ENCODE results near the gene NMNAT3.

The NMNAT3 gene

DNA sequence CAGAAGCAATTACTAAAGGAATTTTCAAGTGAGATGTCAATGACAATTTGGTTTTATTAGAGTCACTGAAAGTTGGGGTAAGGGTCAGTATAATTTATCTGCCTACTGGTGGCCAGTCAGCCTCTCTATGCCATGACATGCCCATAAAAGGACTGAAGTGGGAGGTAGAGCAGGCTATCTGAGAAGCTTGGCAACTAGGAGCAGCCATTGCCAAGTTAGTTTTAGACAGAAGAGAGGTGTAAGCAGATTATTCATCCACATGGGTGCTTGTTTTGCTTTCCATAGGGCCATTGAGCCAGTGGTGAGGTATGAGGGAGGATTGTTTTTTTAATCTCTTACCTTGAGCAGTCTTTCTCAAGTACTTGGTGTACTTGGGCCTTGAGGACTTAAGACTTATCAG, 130.1 kb downstream of the NMNAT3 start:
- DNase-seq (ENCODE audit: low read depth in 2 of 2, low spot score in 1 of 2), result no peak

DNA sequence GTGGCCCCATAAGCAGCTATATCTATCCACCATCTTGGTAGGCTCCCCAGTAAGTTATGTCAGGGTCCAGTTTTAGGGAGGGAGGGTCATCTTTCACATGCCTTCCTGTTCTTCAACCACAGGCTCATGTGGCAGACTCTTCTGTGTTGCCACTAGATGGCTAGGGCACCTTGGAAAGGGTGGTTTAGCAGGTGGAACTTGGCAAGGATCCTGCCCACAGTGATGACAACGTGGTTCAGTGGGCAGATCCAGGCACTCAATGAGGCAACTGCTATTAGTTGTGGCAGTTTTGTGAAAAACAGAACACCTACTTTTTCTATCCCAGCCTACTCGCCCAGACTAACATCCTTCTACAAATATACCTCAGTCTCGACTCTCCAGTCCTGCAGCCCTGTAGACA, 131.0 kb downstream of the NMNAT3 start:
- no peak for DNase-seq (ENCODE audit: low read depth in 2 of 2, low spot score in 1 of 2)

DNA sequence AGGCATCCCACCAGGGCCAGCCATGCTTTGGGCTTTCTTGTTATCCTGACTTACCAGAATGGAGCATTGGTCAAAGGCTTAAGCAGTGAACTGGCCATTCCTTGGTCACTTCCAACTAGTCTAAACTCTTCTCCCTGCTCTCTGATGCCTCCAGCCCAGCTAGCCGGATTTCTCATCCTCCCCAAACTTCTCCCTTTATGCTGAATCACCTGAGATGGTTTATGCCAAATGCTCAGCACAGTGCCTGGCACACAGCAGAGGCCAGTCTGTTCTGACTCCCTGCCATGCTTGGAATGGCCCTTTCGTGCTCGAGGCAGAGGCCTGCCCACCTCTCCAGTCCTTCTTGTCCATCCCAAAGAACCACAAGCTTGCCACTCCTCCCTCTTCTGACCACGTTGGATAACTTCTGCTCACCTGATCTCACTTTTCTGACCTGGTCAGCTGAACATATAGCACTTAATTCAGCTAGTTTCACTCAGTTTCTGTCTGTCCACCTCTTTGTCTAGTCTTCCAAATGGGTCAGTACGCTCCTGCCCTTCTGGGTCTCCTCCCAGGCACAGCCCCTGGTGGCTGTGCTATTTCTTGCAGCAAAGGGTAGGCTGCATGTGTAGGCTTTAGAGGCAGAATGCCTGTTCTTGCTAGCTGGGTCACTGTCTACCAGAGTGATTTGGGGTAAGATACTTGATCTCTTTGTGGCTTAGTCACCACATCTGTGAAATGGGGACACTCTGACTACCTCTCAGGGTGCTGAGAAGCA, 136.1 kb downstream of the NMNAT3 start:
- no peak for DNase-seq (ENCODE audit: low read depth in 2 of 2, low spot score in 1 of 2)

DNA sequence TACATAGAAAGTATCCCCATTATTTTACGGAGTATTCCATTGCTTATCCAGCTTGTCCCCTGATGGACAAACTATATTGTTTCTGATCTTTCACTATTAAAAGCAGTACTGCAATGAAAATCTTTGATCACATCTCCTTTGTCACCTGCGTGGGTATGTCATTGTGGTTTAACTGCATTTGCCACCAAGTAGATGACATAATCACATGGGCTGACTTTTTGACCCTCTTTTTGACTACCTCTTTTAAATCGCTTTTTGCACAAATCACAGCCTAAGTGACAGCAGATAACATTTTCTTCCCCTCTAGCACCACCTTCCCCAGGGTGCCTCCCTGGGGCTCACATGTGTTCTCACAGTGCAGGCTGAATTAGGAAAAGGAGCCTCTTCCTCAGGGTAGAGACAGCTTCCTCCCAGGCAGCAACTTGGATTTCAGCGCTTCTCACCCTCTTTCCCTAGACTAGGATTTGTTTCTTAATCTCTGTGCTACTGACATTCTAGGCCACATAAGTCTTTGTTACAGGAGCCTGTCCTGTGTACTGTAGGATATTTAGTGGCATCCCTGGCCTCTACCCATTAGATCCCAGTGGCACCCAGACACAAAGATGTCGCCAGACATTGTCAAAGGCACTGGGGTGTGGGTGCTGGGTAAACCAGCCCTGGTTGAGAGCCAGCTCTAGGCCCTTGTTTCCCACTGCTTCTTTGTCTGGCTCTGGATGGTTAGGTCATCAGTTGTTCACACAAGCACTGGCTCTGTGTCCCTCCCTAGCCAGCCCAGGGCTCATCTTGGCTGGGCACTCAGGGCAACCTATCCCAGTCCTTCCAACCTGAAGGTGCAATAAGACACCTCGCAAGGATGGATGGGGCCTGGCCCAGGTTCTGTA, 136.9 kb downstream of the NMNAT3 start:
- DNase-seq (ENCODE audit: low read depth in 2 of 2, low spot score in 1 of 2), result no peak

DNA sequence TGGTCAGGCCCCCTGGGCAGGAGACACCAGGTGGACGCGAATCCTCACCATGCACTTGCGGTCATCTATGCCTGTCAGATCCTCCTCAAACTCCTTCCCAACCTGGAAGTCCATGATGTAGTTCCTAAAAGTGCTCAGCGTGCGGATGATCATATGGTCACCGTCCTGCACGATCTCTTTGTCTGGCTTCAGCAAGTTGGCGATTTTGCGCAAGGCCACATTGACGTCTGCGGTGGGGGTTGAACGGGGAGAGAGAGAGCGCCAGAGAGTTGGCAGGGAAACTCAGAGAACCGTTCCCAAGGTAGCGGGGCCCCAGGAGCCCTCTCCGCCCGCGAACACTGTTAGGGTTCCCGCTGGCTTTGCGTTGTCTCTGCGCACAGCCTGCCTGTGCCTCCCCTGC, 139.0 kb downstream of the NMNAT3 start:
- DNase-seq (ENCODE audit: low read depth in 2 of 2, low spot score in 1 of 2), result no peak

DNA sequence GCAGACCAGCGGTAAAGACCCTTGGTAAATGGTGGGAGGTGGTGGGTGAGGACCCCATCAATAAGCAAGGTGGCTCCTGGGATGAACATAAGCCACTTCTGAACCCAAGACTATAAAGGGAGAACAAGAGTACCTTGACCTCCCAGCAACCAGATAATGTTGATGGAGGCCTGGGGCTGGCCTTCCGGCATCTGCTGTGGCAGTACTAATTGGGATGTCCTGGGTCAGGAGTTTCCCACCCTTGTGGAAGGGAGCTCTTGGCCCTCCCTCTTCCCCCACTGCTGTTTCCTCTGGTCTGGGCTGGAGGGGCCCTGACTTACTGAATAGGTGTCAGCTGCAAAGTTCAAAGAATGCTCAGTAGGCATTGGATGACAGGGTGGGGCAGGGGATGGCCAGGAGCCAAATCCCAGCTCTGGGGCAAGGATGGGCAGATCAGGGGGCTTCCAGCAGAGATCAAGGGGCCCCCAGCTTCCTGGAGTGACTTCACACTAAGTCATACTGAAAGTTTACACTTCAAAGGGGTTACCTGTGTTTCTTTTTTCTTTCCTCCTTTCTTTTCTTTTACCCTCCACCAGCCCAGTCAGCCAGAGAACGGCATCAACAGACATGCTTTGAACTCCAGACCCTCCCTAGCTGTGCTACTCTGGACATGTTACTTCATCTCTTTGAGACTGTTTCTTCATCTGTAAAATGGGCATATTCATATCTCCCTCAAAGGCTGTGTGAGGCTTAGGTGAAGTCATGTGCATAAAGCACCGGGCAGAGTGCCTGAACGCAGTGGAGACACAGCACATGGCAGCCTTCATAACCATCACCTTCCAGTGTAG, 139.8 kb downstream of the NMNAT3 start:
- DNase-seq (ENCODE audit: low read depth in 2 of 2, low spot score in 1 of 2), result no peak

DNA sequence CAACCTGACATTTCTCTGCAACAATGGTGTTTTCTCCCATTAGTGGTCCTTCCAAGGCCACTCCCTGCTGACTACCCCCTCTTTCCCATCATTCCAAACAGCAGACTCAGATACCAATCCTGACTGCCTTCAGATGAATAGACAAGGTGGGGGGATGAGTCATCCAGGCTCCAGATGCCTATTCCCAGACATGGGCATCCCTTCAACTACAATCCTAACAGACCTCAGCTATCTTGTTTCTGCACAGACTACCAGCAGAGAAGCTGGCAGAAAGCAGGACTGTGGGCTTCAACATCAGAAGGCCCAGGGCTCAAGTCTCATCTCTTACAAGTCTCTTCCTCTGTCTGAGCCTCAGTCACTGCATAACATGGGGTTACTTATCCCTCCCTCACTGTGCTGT, 140.4 kb downstream of the NMNAT3 start:
- no peak for DNase-seq (ENCODE audit: low read depth in 2 of 2, low spot score in 1 of 2)

DNA sequence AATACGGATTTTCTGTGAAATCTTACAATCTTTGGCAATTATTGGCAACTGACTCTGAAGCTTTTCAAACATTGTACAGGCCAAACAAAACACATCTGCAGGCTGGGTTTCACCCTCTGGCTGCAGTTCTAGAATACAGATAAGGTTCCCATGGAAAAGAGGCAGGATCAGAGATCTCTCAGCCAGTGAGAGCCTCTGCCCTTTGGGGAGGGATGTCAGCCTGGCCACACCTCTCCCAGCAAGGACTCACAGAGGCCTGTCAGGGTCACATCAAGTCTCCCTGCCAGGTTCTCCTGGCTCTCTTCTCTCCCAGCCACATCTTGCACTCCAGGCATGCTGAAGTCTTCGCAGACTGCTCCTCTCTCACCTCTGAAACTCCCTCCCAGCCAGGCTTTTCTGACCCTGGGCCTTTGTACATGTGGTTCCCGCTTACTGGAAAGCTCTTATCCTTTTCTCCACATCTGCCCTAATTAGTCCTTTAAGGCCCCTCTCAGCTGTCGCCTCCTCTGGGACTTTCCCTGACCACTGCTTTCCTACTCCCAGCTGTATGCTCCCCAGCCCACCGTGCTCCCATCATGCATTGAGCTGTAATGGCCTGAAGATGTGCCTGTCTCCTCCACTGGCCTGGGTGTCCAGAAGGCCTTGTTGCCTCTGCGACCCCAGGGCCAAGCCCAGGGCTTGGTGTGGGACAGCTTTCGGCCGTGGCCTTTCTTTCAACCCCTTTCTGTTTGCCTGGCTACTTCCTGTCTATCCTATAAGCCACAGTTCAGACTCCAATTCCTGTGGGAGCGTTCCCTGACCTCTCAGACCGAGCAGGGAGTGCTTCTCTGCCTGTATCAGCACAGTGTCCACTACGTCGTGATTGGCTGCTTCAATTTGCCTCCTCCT, 142.5 kb downstream of the NMNAT3 start:
- DNase-seq (ENCODE audit: low read depth in 2 of 2, low spot score in 1 of 2), result no peak

DNA sequence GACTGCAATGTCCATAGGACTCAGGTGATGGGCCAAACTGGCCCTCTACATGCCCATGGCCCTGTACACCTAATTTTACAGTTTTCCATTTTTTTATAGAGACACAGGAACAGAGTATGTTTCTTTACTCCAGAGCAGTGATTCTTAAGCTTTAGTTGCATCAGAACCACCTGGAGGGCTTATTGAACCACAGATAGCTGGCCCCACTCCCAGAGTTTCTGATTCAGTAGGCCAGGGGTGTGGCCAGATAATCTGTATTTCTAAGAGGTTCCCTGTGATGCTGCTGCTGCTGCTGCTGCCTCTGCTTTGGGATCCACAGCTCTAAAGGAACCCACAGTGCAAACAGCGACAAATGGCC, 143.3 kb downstream of the NMNAT3 start:
- no peak for DNase-seq (ENCODE audit: low read depth in 2 of 2, low spot score in 1 of 2)

DNA sequence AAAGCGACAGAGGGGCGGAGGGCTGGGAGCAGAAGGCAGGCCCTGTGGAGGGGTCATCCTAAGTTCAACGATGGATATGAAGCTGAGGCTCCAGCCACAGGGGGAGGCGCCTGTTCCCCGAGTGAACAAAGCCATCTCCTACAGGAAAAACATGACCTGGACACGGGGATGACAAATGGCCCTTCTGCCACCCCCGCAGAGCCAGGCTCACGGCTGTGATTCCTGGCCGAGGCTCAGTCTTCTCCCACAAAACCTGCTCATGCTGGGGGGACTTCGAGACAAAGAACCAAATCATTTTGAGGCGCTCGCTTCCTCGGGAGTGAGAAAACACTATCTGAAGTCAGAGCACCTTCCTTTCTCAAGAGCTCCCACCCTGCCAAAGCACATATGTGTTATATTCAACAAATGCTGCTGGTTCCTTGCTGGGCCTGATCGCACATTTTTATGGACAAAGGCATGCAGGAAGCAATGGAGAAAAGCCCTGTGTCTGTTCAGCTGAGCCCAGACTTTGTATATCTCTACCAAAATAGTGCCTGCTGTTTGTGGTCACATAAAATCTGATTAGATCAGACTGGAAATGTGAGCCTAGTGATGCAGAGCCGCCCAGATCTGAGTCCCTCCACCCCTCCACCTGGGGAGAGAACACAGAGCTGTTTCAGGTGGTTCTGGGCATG, 143.9 kb downstream of the NMNAT3 start:
- no peak for DNase-seq (ENCODE audit: low read depth in 2 of 2, low spot score in 1 of 2)

DNA sequence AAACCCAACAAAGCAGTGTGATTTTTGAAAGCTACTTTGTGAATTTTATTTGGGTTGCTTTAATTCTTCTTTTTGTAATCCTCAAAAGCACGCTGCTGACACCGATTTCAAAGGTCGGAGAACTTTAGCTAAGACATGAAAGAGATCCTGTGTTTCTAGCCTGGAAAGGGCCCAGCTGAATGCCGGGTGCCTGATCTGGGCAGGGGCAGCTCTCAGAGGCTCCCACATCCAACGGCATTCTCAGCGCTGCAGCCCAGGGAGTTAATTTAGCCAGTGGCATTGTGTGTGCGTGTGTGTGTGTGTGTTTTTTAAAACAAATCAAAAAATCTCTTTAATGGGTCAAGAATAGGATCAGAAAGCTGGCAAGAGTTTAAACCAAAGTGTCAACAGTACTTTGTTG, 144.8 kb downstream of the NMNAT3 start:
- DNase-seq (ENCODE audit: low read depth in 2 of 2, low spot score in 1 of 2), result no peak

DNA sequence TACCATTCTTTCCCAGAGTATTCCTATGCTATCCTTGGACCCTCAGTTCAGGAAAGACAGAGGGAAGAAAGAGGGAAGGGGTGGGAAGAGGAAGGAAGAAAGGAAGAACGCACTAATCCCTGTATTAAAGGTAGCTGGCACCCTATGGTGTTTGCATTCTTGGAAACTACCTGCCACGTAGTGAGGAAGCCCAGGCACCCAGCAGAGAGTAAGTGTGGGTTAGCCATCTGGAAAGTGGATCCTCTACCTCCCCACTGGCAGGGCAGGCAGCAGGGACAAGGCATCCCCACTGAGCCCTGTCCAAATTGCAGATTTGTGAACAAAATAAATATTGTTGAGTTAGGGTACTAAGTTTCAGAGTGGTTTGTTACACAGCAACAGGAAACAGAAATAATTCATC, 147.1 kb downstream of the NMNAT3 start:
- no peak for DNase-seq (ENCODE audit: low read depth in 2 of 2, low spot score in 1 of 2)

DNA sequence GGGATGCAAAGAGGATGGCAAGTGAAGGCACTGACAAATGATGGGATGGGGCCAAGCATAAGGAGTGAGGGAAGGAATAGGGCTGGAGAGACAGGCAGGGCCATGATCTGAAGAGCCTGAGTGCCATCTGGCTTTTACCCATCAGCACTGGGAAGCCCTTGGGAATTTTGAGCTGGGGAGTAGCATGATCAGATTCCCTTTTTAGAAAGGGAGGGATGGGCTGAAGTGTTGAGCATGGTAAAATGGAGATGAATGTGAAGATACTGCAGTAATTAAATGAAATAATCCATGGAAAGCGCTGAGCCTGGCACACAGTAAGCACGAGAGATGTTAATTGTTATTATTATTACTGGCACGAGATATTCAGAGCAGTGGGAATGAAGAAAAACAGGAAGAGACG, 148.1 kb downstream of the NMNAT3 start:
- DNase-seq (ENCODE audit: low read depth in 2 of 2, low spot score in 1 of 2), result no peak

DNA sequence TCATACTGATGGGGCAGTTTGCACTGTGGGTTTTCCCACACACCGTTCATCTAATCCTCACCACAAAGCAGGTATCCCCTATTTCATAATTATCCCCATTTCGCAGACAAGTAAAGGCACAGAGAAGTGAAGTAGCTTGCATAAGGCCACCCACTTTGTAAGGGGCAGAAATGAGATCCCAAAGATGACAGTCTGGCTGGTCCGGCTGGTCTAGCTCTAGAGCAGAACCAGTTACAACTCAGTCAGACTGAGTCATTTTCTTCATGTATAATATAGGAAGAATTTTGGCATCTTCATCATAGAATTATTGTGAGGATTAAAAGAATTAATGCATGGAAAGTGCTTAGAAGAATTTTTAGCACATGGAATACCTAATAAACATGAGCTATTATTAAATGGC, 148.8 kb downstream of the NMNAT3 start:
- no peak for DNase-seq (ENCODE audit: low read depth in 2 of 2, low spot score in 1 of 2)

DNA sequence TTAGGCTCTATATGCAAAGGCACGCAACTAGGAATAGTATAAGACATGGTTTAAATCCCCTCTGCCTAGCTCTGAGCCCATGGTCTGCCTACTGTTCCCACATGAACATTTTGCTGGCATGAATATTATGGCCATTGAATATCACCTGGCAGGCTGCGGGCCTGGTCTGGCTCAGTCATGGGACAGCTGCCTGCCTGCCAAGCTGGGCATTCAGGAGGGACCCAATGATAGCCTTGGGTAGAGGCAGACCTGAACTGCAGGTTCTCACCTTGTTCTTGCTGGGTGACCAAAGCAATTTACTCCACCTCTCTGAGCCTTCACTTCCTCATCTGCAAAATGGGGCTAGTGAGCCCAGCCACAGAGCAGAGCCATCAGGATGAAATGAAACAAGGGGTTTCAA, 149.5 kb downstream of the NMNAT3 start:
- no peak for DNase-seq (ENCODE audit: low read depth in 2 of 2, low spot score in 1 of 2)

DNA sequence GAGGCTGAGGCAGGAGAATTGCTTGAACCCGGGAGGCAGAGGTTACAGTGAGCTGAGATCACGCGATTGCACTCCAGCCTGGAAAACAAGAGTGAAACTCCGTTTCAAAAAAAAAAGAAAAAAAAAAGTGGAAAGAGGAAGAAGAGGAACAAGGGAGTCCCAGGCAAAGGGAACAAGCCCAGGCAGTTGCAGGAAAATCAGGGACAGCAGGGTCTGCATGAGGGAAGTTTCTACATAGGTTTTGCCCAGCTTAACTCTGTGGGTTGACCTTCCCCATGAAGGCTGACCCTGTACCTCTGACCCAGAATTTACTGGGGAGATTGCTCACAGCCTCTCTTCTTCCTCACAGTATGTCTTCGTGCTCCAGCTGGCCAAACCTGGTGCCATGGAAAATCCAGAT, 150.5 kb downstream of the NMNAT3 start:
- no peak for DNase-seq (ENCODE audit: low read depth in 2 of 2, low spot score in 1 of 2)

DNA sequence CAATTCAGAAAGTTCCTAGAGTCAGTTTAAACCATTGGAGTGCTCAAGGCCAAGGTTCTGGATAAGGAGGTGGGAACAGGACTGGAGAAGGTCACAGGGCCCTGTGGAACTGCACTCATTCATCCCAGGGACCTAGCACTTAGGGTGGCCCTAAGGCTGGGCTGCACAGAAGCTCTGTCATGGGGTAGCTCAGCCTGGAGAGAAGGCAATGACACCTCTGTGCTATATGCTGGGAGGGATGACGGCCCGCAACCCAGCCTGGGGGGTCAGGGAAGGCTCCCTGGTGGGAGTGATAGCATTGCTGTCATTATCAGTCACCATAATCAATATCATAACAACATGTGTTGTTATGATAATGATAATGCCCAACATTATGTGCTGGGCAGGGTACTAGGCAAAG, 151.6 kb downstream of the NMNAT3 start:
- DNase-seq (ENCODE audit: low read depth in 2 of 2, low spot score in 1 of 2), result no peak

DNA sequence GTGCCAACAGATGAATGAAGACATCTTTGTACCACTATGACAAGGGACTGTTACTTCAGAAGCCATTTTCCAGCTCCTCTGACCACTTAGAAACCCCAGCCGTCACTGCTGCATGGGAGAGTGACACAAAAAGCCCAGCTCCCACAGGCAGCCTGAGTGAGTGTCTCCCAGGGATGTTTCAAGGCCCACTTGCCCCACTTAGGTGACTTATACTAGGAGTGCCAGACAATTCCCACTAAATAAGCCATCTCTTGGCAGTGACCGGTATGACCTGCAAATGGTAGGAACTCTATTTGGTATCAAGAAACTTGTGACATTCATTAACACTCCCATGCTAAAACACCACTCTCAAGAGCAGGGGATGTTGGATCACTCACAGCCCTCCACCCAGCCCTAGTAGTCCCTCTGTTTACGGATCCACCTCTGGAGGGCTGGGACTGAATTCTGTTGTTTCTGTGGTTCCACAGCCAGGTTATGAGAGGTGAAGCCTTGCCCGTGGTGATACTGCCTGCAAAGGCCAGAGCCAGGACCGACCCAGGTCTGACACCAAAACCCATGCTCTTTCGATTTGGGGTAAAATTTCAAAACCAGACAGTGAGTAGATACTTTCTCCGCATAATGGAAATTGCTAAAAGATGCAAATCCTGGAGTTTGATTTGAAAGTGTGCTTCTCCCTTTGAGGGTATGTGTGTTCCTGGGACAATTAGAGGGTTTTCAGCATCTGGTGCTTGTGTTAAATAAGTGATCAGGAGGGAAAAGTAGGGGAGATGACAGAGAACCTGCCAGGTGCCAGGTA, 152.7 kb downstream of the NMNAT3 start:
- no peak for DNase-seq (ENCODE audit: low read depth in 2 of 2, low spot score in 1 of 2)

DNA sequence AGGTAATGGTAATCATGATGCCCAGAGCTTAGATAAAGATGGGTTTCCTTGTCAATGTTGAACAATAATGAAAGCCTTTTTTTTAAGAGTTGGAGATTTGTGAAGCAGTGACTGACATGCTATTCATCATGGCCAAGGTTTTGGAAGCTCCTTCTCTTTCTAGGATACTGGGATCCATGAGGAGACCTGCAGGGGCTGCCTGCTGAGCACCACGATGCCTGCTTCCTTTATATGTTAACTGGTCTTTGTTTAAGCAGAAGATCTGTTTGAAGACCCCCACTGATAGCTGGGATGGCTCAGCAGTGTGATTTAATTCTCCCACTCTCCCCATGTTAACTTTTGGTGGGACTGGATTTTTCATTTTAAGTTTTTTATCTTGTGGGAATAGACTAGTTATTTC, 154.1 kb downstream of the NMNAT3 start:
- no peak for DNase-seq (ENCODE audit: low read depth in 2 of 2, low spot score in 1 of 2)

All from stimulated activated CD8-positive, alpha-beta memory T cell treated with anti-CD3 and anti-CD28 coated beads, Interleukin-4, amount 100 ng/mL, for 4 hours (primary cell).